ENCODE results near the gene GRID2. TPM values are rescaled to one million over a fixed set of nuclear protein-coding genes. Genes with fewer than 3 reads are reported as not detected.

The GRID2 gene
- total and polyA plus RNA-seq, 9 of the 15 experiments (the other 6 are each of a cell fraction or from before 2014, with no cell fraction given) = 0.04 TPM; not detected in 7

DNA sequence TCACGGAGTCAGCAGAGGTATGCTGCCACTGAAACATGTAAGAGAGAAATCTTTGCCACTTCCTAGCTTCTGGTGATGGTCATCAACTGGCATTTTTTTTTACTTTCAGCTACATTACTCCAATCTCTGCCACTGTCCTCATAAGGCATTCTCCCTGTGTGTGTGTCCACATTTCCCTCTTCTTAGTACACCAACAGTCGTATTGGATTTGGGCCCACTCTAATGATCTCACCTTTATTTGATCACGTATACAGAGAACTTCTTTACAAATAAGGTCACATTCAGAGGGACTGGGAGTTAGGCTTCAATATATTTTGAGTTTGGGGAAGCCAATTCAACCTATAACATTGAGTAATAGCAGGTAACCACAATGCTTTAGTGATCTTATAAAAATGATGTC lies 649.1 kb downstream of the GRID2 start:
- FAIRE-seq (no peak), ATAC-seq (no peak), DNase-seq (ENCODE audit: extremely low read depth in 1 of 4, low spot score in 3 of 4) (no peak)
- Histone ChIP-seq H3K27me3 (ENCODE audit: control insufficient read depth in 2 of 2, insufficient read depth in 2 of 2, low read length in 2 of 2) (no peaks in the 10 kb centered on the region), H4K20me1 (replicated peaks; ENCODE audit: control insufficient read depth, insufficient read depth, low read length) (no peaks in the 10 kb centered on the region), H2AFZ (ENCODE audit: low read depth, low read length) (no peak overlapping the region), H3K9me1 (ENCODE audit: control insufficient read depth, insufficient read depth, low read length) (no peaks in the 10 kb centered on the region), H3K4me2 (ENCODE audit: insufficient read depth, low read length) (no peak overlapping the region), H3K79me2 (ENCODE audit: control insufficient read depth, insufficient read depth, low read length) (no peaks in the 10 kb centered on the region), H3K27ac (ENCODE audit: extremely low read depth, low read depth, low read length) (no peak overlapping the region), H3K4me1 (replicated peaks in 1 of 2; ENCODE audit: control insufficient read depth in 2 of 2, insufficient read depth in 2 of 2, low read length in 2 of 2) (no peaks in the 10 kb centered on the region), H3K4me3 (no peak overlapping the region), H3K36me3 (ENCODE audit: control insufficient read depth, insufficient read depth, low read length) (no peaks in the 10 kb centered on the region), H3K9ac (ENCODE audit: insufficient read depth in 1 of 2, low read depth in 2 of 2, low read length in 2 of 2) (no peak overlapping the region), H3K9me3 (replicated peaks; ENCODE audit: control insufficient read depth, insufficient read depth, low read depth, low read length) (no peaks in the 10 kb centered on the region)
- in situ Hi-C loops (cut with MboI) = no loop called here
- intact Hi-C loops (cut with micrococcal nuclease) = no loop called here
- POLR2A ChIA-PET = no interaction called here
- WGBS (ENCODE audit: insufficient coverage, low coverage, missing lambda C conversion rate) = 0% methylated on average over 3 of the region's 3 CpGs
- no TSS peak for BruUV-seq (replicated peaks)
- TF ChIP-seq KDM1A (IDR thresholded peaks at IDR 0.05) (no peak), ZNF764 (CRISPR knock-in tag; IDR thresholded peaks at IDR 0.05; ENCODE audit: low read depth) (no peak), POLR3G (IDR thresholded peaks at IDR 0.05; ENCODE audit: extremely low read depth, insufficient read length, insufficient replicate concordance) (no peak), SMARCE1 (IDR thresholded peaks at IDR 0.05) (no peak), TRIM24 (IDR thresholded peaks at IDR 0.05) (no peak), KDM2B (CRISPR knock-in tag; IDR thresholded peaks at IDR 0.05) (no peak), POLR2H (tag; IDR thresholded peaks at IDR 0.05; ENCODE audit: low read depth) (no peak), ZNF277 (CRISPR knock-in tag; IDR thresholded peaks at IDR 0.05; ENCODE audit: borderline replicate concordance) (no peak), SP1 (CRISPR knock-in tag; IDR thresholded peaks at IDR 0.05) (no peak), ARID3A (IDR thresholded peaks at IDR 0.05; ENCODE audit: borderline replicate concordance, low read depth, low read length) (no peak), ZNF507 (tag; conservative IDR thresholded peaks at IDR 0.05) (no peak), PHB (CRISPR knock-in tag; IDR thresholded peaks at IDR 0.05) (no peak), BRF1 (IDR thresholded peaks at IDR 0.05; ENCODE audit: borderline replicate concordance, extremely low read depth, insufficient read length) (no peak)
- CTCF ChIA-PET (ENCODE audit: low intra/inter-chr PET ratio) = no interaction called here
